CD4-positive, CD25-positive, alpha-beta regulatory T cell (primary cell): ENCODE measurements around the gene SESTD1. TPM values are rescaled to one million over a fixed set of nuclear protein-coding genes. Genes with fewer than 3 reads are reported as not detected.

Source experiments
- ATAC-seq, 2 donors: fragments of 150-1000 bp; cut with Tn5 transposase; one replicate each; pipeline ENCODE4 v1.10.0; 2021; ENCODE audit warnings: low read depth in 2 of 2, moderate number of reproducible peaks in 2 of 2, moderate library complexity in 1 of 2
- DNase-seq, 3 donors: peaks; one replicate each; pipeline versions ENCODE4 v3.0.0 to v3.0.0-alpha.2; 2012 to 2022; ENCODE audit warnings: mixed read lengths in 1 of 3
- H3K27ac ChIP-seq: one replicate; pipeline ENCODE4 v1.7.0; 2013; ENCODE audit warnings: mild to moderate bottlenecking, low read length; ENCODE audit not compliant: insufficient read depth, poor library complexity, severe bottlenecking
- H3K27me3 ChIP-seq: one replicate; pipeline ENCODE4 v1.7.0; 2013; ENCODE audit warnings: low read length; ENCODE audit not compliant: control insufficient read depth, insufficient read depth
- H3K36me3 ChIP-seq: one replicate; pipeline ENCODE4 v1.7.0; 2013; ENCODE audit warnings: mild to moderate bottlenecking, low read length, moderate library complexity; ENCODE audit not compliant: control insufficient read depth, insufficient read depth
- H3K4me1 ChIP-seq: 2 replicates; pipeline ENCODE4 v1.7.0; 2013; ENCODE audit warnings: mild to moderate bottlenecking, low read length; ENCODE audit not compliant: insufficient read depth, control insufficient read depth, poor library complexity, severe bottlenecking
- H3K4me3 ChIP-seq: one replicate; pipeline ENCODE4 v1.7.0; 2013; ENCODE audit warnings: low read depth, mild to moderate bottlenecking, low read length, moderate library complexity
- H3K9me3 ChIP-seq, 2 experiments: 1 replicate in 1 of 2; 2 replicates in 1 of 2; pipeline ENCODE4 v1.7.0; 2013; ENCODE audit warnings: low read length in 2 of 2, mild to moderate bottlenecking in 1 of 2, moderate library complexity in 1 of 2; ENCODE audit not compliant: control insufficient read depth in 2 of 2
- H3K27ac Mint-ChIP-seq, 3 donors: one replicate each; pipeline ENCODE4 v1.8.0; 2020 to 2022; ENCODE audit warnings: mild to moderate bottlenecking in 3 of 3, mixed read lengths in 3 of 3, moderate library complexity in 2 of 3
- H3K27me3 Mint-ChIP-seq: one replicate; pipeline ENCODE4 v1.8.0; 2022; ENCODE audit warnings: mild to moderate bottlenecking, mixed read lengths
- H3K36me3 Mint-ChIP-seq: one replicate; pipeline ENCODE4 v1.8.0; 2020; ENCODE audit warnings: mixed read lengths
- H3K4me1 Mint-ChIP-seq, 4 donors: one replicate each; pipeline ENCODE4 v1.8.0; 2020 to 2022; ENCODE audit warnings: mixed read lengths in 4 of 4, mild to moderate bottlenecking in 1 of 4
- H3K4me3 Mint-ChIP-seq, 4 donors: one replicate each; pipeline ENCODE4 v1.8.0; 2020 to 2022; ENCODE audit warnings: mild to moderate bottlenecking in 4 of 4, mixed read lengths in 4 of 4, moderate library complexity in 3 of 4
- H3K9me3 Mint-ChIP-seq, 7 donors: one replicate each; pipeline ENCODE4 v1.8.0; 2020 to 2022; ENCODE audit warnings: mixed read lengths in 7 of 7, mild to moderate bottlenecking in 3 of 7, moderate library complexity in 2 of 7
- polyA plus RNA-seq, 4 donors: library from polyadenylated mRNA; unstranded; fragments of 300-500 nt; fragmentation: Illumina TruSeq; gene quantifications; one replicate each; pipeline ENCODE4 v1.2.3, GENCODE V29; 2021
- total RNA-seq: library from RNA; stranded (reverse); gene quantifications from one replicate; pipeline ENCODE4 v1.2.3, GENCODE V29; 2022

SESTD1 gene
- total and polyA plus RNA-seq, 5 donors from 2014 or later: 0.63 to 7.3 (median 2.8) TPM

DNA sequence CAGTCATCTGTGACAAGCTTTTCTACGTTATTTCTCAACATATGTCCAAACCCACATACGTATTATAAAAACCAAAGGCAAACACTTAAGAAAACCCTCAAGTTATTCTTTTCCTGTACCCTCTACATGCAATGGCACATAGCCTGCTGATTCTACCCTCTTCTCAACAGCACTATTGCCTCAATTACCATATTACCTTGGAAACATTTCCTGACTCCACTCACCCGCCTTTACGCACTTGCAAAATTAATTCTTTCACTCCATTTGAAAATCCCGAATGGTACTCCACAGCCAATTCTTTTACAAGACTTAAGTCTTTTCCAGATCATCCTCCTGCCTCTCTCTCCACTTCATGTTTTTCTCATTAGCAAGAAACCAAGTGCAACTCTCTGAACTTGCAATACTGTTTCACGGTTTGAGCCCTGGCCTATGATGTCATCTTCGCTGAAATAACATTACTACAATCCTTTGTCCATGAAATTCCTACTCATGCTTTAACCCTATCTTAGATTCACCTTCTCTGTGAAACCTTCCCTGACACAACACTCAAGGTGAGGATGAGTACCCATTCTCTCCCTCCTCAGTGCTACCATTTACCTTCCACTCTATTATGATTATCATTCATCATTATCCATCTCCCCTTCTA, 29.0 kb downstream of the SESTD1 start:
- H3K27ac Mint-ChIP-seq: peak overlapping the region in 2 of 3 donors; percentile 4 to 10
- no peak overlapping the region for H3K27ac ChIP-seq
- no peak for DNase-seq
- H3K36me3 ChIP-seq: no peaks in the 10 kb centered on the region
- no peak for ATAC-seq
- H3K4me1 Mint-ChIP-seq: peaks cover 20 to 32% (median 25%) of the 10 kb centered on the region in 4 donors
- no peaks in the 10 kb centered on the region for H3K27me3 Mint-ChIP-seq
- no peak overlapping the region for H3K4me3 Mint-ChIP-seq
- H3K9me3 ChIP-seq: no peaks in the 10 kb centered on the region
- H3K36me3 Mint-ChIP-seq: no peaks in the 10 kb centered on the region
- peaks cover 15% of the 10 kb centered on the region for H3K4me1 ChIP-seq
- H3K4me3 ChIP-seq: no peak overlapping the region
- H3K9me3 Mint-ChIP-seq: peaks cover 0 to 4% (median 0%) of the 10 kb centered on the region in 7 donors
- H3K27me3 ChIP-seq: no peaks in the 10 kb centered on the region

DNA sequence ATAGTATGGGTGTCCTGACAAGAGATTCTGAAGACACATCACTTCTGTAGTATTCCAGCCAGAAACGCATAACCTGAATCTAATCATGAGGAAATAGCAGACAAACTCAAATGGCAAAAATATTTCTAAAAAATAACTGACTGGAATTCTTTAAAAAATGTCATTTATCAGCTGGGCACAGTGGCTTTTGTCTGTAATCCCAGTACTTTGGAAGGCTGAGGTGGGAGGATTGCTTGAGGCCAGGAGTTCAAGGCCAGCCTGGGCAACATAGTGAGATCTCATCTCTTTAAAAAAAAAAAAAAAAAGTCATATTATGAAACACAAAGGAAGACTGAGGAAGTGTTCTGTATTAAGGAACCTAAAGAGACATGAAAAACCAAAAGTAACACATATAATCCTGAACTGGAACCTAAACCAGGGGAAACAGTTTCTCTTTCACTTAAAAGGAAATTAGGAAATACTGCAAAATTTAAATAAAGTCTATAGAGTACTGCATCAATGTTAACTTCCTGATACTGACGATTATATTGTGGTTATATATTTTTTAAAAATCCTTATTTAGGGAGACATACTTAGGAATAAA, 29.9 kb downstream of the SESTD1 start:
- ATAC-seq: no peak

DNA sequence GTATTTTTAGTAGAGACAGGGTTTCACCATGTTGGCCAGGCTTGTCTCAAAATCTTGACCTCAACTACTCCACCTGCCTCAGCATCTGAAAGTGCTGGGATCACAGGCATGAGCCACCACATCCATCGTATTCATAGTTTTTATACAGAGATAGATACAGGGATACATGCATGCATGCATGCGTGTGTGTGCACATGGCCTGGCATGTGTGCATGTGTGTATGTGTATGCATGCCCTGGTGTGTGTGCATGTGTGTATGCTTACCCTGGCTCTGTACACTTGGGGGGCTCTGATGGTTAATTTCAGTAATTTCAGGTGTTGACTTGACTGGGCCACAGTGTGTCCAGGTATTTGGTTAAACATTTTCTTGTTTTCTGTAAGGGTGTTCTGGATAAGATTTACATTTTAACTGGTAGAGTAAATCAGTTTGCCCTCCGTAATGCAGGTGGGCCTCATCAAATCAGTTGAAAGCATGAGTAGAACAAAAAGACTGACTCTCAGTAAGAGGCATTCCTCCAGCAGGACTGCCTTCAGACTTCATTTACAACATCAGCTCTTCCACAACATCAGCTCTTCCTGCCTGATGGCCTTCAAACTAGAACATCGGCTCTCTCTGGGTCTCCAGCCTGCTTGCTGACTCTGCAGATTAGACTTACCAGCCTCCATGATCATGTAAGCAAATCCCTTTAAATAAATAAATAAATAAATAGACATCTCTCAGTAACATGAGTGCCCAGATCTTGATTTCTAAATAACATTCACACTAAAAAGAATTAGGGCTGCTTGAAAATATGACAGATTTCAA, 30.8 kb downstream of the SESTD1 start:
- Histone ChIP-seq H3K9me3 (no peaks in the 10 kb centered on the region), H3K27me3 (no peaks in the 10 kb centered on the region), H3K27ac (no peak overlapping the region), H3K4me1 (peaks cover 3% of the 10 kb centered on the region), H3K4me3 (no peak overlapping the region), H3K36me3 (no peaks in the 10 kb centered on the region)
- Mint-ChIP-seq H3K4me1 (peaks cover 5 to 18% (median 7%) of the 10 kb centered on the region in 4 donors), H3K27me3 (no peaks in the 10 kb centered on the region), H3K4me3 (no peak overlapping the region), H3K9me3 (peaks cover 0 to 4% (median 0%) of the 10 kb centered on the region in 7 donors), H3K27ac (no peak overlapping the region), H3K36me3 (peaks cover 2% of the 10 kb centered on the region)
- ATAC-seq (no peak), DNase-seq (no peak)

More for the DNA sequence above, 29.9 kb downstream of the SESTD1 start:
- no peaks in the 10 kb centered on the region for H3K36me3 Mint-ChIP-seq
- peaks cover 0 to 4% (median 0%) of the 10 kb centered on the region in 7 donors for H3K9me3 Mint-ChIP-seq
- no peak overlapping the region for H3K4me3 Mint-ChIP-seq
- H3K4me1 Mint-ChIP-seq: peaks cover 14 to 25% (median 16%) of the 10 kb centered on the region in 4 donors
- Histone ChIP-seq H3K4me1 (peaks cover 12% of the 10 kb centered on the region), H3K27ac (no peak overlapping the region), H3K36me3 (no peaks in the 10 kb centered on the region), H3K4me3 (no peak overlapping the region), H3K9me3 (no peaks in the 10 kb centered on the region), H3K27me3 (no peaks in the 10 kb centered on the region)
- no peak for DNase-seq
- no peaks in the 10 kb centered on the region for H3K27me3 Mint-ChIP-seq
- peak overlapping the region in 1 of 3 donors; percentile 43 for H3K27ac Mint-ChIP-seq

DNA sequence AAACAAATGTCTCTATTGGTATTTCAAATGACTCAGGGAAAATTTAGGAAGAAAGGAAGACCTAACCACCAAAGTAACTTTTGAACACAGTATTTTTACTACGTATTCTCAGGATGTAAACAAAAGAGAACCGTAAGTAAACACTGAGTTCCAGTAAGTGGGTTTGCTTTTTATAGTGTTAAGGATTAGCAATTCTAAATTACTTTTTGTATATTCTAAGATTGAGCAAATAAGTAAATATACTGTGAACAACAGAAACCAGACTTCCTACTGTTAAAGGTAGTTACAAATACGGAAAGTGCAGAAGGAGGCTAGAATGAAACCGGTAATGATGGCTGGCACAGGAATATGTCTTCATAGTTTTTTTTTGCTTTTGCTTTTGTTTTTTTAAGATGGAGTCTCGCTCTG, 31.5 kb downstream of the SESTD1 start:
- Mint-ChIP-seq H3K9me3 (peaks cover 0 to 4% (median 0%) of the 10 kb centered on the region in 7 donors), H3K4me3 (no peak overlapping the region)
- no peaks in the 10 kb centered on the region for H3K9me3 ChIP-seq

DNA sequence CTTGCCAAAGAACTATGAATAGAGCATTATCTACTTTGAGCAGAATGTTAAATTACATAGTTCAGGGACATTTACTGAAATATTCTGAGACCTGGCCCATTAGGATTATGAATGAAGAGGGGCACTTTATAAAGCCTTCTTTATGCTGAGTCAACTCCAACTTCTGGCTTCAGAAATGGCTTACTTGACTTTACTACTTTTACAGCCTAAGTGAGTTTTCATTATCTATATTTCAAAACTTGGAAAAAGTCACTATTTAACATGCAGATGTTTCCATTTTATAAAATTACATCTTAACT, 37.7 kb downstream of the SESTD1 start:
- ATAC-seq (no peak), DNase-seq (no peak)
- no peaks in the 10 kb centered on the region for H3K27me3 ChIP-seq
- Mint-ChIP-seq H3K27me3 (no peaks in the 10 kb centered on the region), H3K36me3 (peaks cover 4% of the 10 kb centered on the region), H3K4me3 (no peak overlapping the region), H3K9me3 (no peaks in the 10 kb centered on the region), H3K27ac (no peak overlapping the region), H3K4me1 (peaks cover 0 to 4% (median 2%) of the 10 kb centered on the region in 4 donors)
- H3K9me3 ChIP-seq: no peaks in the 10 kb centered on the region
- H3K27ac ChIP-seq: no peak overlapping the region
- no peaks in the 10 kb centered on the region for H3K36me3 ChIP-seq
- no peak overlapping the region for H3K4me3 ChIP-seq
- H3K4me1 ChIP-seq: no peaks in the 10 kb centered on the region

More for the DNA sequence above, 31.5 kb downstream of the SESTD1 start:
- H3K4me1 Mint-ChIP-seq: peaks cover 0 to 13% (median 2%) of the 10 kb centered on the region in 4 donors
- no peak overlapping the region for H3K4me3 ChIP-seq
- no peak for ATAC-seq
- peaks cover 4% of the 10 kb centered on the region for H3K36me3 Mint-ChIP-seq
- H3K4me1 ChIP-seq: no peaks in the 10 kb centered on the region
- H3K27me3 ChIP-seq: no peaks in the 10 kb centered on the region
- H3K36me3 ChIP-seq: no peaks in the 10 kb centered on the region
- H3K27ac Mint-ChIP-seq: peak overlapping the region in 1 of 3 donors; percentile 4
- no peaks in the 10 kb centered on the region for H3K27me3 Mint-ChIP-seq
- no peak for DNase-seq
- no peak overlapping the region for H3K27ac ChIP-seq

DNA sequence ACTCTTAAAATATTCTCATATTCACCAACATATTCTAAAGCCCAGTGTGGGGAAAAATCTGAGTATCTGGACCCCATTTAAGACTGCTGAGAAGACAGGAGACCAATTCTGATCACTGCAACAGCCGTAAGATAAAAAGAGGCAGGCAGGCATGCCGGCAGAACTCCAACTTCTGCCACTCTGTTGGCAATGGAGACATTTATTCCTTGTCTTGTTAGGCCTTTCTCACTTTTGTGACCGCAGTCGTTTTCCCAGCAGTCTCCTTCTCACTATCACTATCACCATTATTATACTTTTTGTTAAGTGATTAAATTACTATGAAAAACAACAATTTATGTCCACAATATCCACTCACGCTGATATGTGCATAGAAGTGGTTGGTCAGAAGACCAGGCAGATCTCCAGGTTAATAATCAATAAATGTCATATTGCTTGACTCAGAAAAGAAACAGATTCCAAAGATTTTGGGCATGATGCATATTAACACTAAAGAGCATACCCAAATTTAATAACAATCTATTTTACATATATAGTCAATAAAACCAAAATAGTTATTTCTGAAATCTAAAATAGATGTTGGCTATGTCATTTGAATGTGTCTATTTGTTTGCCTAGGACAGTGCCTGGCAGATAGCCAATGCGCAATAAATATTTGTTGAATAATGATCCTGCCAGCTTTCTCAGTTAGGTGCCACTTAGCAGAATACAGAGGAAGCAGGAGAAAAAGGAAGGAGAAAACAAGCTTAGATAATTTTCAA, 38.2 kb downstream of the SESTD1 start:
- Mint-ChIP-seq H3K4me1 (peaks cover 0 to 4% (median 2%) of the 10 kb centered on the region in 4 donors), H3K27me3 (no peaks in the 10 kb centered on the region), H3K36me3 (peaks cover 4% of the 10 kb centered on the region), H3K27ac (no peak overlapping the region), H3K9me3 (no peaks in the 10 kb centered on the region), H3K4me3 (no peak overlapping the region)
- no peak overlapping the region for H3K4me3 ChIP-seq
- no peaks in the 10 kb centered on the region for H3K9me3 ChIP-seq
- H3K4me1 ChIP-seq: no peaks in the 10 kb centered on the region
- no peaks in the 10 kb centered on the region for H3K27me3 ChIP-seq
- ATAC-seq (no peak), DNase-seq (no peak)
- H3K27ac ChIP-seq: no peak overlapping the region
- no peaks in the 10 kb centered on the region for H3K36me3 ChIP-seq

DNA sequence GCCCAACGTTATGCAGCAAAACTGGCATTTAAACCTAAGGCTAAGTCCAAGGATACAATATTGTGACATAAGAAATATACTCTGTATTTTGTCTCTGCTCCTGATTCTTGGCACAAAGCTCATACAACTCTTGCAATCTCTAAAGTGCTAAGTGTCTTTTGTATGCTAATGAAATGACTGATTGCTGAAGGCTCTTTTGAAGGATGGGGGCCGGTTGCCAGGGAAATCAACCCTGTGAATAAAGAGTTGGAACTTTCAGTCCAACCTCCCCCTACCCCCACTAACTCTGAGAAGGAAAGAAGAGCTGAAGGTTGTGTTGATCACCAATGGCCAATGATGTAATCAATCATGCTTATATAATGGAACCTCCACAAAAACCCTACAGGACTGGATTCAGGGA, 40.3 kb downstream of the SESTD1 start:
- Mint-ChIP-seq H3K27ac (no peak overlapping the region), H3K36me3 (peaks cover 4% of the 10 kb centered on the region), H3K4me1 (peaks cover 0 to 4% (median 2%) of the 10 kb centered on the region in 4 donors), H3K9me3 (no peaks in the 10 kb centered on the region), H3K27me3 (no peaks in the 10 kb centered on the region), H3K4me3 (no peak overlapping the region)
- DNase-seq (no peak), ATAC-seq (no peak)
- H3K27ac ChIP-seq: no peak overlapping the region
- no peaks in the 10 kb centered on the region for H3K27me3 ChIP-seq
- H3K36me3 ChIP-seq: no peaks in the 10 kb centered on the region
- no peaks in the 10 kb centered on the region for H3K9me3 ChIP-seq
- no peak overlapping the region for H3K4me3 ChIP-seq
- no peaks in the 10 kb centered on the region for H3K4me1 ChIP-seq
